ENCODE measurements around the gene SLC35B3. TPM values are rescaled to one million over a fixed set of nuclear protein-coding genes. Genes with fewer than 3 reads are reported as not detected.

SLC35B3 gene
- total RNA-seq, result 20.1 TPM

DNA sequence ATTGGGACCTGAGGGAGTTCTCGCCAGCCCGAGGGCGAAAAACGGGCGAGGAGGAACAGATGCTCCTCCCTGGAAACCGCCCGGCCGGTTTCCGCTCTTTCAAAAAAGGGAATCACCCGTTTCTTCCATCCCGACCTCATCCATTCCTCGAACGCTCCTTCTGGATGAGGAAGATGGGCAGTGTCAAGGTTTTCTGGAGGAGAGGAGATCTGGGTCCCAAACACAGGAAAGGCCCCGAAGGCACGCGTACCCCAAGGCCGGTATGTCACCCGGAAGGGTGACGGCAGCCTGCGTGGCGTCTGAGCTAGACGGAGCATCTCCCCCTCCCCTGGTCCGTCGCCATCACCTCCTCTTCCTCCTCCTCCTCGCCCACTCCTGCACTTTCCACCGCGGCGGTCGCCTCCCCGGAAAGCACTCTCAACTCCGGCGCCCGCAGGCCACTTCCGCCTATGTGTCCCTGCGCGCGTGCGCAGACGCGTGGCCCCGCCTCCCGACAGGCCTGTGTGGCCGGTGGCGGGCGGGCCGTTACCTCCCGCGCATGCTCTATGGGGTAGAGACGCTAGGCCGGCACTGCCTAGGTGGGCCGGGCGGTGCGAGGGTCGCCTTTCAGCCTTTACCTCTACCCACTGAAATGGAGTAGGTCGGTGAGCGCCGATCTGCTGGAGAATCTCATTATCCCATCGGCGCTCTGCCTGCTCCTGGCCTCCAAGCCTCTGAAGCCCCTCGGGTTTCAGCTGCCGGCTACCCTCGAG, at the start of gene SLC35B3:
Gene SLC35B3, minus strand, starts transcription at position 453 of the 752 bp plus-strand sequence.

